GM10248 (cell line): ENCODE data around the gene GRK5.

ENCODE experiments used
- CTCF ChIA-PET: fragments of 300-600 bp; sonication (Branson Sonifier 250); formaldehyde crosslinking; extraction: SDS; loops from one replicate; lab custom pipeline; 2021; ENCODE audit warnings: antibody characterized with exemption; lab: Yijun Ruan, JAX
- POLR2A ChIA-PET: fragments of 350-650 bp; sonication (Branson Sonifier 250); formaldehyde crosslinking; extraction: SDS; loops from one replicate; lab custom pipeline; 2020; ENCODE audit warnings: antibody characterized with exemption; lab: Yijun Ruan, JAX
- DNase-seq: peaks from one replicate; pipeline ENCODE4 v3.0.0; 2012; ENCODE audit errors: extremely low spot score
- CTCF ChIP-seq: IDR thresholded peaks from 2 replicates; pipeline ENCODE4 v1.5.1; 2012; ENCODE audit warnings: mild to moderate bottlenecking, low read depth; ENCODE audit errors: extremely low read depth, missing control alignments, control extremely low read depth

Gene GRK5

GRCh38 chr10:119452396-119452795 is 245.0 kb downstream of the GRK5 start:
- TF ChIP-seq CTCF = no peak
- DNase-seq = no peak
- ChIA-PET CTCF (no interaction called here), POLR2A (no interaction called here)

GRCh38 chr10:119453313-119453712 is 245.9 kb downstream of the GRK5 start:
- ChIA-PET POLR2A (no interaction called here), CTCF (interaction anchor here (1.4 kb wide), 1 partner anchor 10 kb away, joined by 3 read pairs; no protein-coding TSS in a partner anchor)

GRCh38 chr10:119454316-119454715 is 246.9 kb downstream of the GRK5 start:
- POLR2A ChIA-PET = no interaction called here
- DNase-seq = no peak
- TF ChIP-seq CTCF = no peak
- CTCF ChIA-PET = interaction anchor here (1.3 to 1.5 kb wide), 2 partner anchors 8 to 256 kb away, joined by 3 to 5 read pairs; no protein-coding TSS in a partner anchor

More at GRCh38 chr10:119453313-119453712, 245.9 kb downstream of the GRK5 start:
- no peak for DNase-seq
- TF ChIP-seq CTCF = no peak

GRCh38 chr10:119454990-119455389 is 247.6 kb downstream of the GRK5 start:
- ChIA-PET POLR2A (no interaction called here), CTCF (interaction anchor here (1.3 to 1.5 kb wide), 2 partner anchors 9 to 257 kb away, joined by 3 to 5 read pairs; no protein-coding TSS in a partner anchor)
- no peak for TF ChIP-seq CTCF
- DNase-seq = no peak

GRCh38 chr10:119455609-119456434 is 248.5 kb downstream of the GRK5 start:
- DNase-seq = peak; percentile 65
- no peak for TF ChIP-seq CTCF
- ChIA-PET CTCF (interaction anchor here (1.4 to 3.8 kb wide), 4 partner anchors 10 to 249 kb away, joined by 4 to 17 read pairs (median 13); no protein-coding TSS in a partner anchor), POLR2A (no interaction called here)

GRCh38 chr10:119456435-119456810 is 249.1 kb downstream of the GRK5 start:
- TF ChIP-seq CTCF = no peak
- DNase-seq = no peak
- ChIA-PET CTCF (interaction anchor here (1.4 to 3.8 kb wide), 6 partner anchors 11 to 250 kb away, joined by 3 to 17 read pairs (median 7); no protein-coding TSS in a partner anchor), POLR2A (no interaction called here)
